Suppressor macrophage treated with lipopolysaccharide for 4 hours (primary cell): Measurements from ENCODE around the gene FUCA1.
"Not testable (repeated sequence)": the region's sequence is repeated elsewhere in the genome, so short reads cannot be mapped to it uniquely, and the experiment has no call there.

Experiments used
- DNase-seq: peaks from one replicate; pipeline ENCODE4 v3.0.0-alpha.2; 2020

Gene FUCA1

GRCh38 chr1:23867895-23868556, at the start of gene FUCA1:
TSS of gene FUCA1 (minus strand) at chr1:23868290. CDS start at chr1:23868286, 4 bp downstream.
- DNase-seq: peak; percentile 96

- DNase-seq: peak; percentile 80
Observed at GRCh38 chr1:23916209-23917131, 48.4 kb upstream of the FUCA1 start.

GRCh38 chr1:23915466-23915865, 47.4 kb upstream of the FUCA1 start:
- no peak for DNase-seq

GRCh38 chr1:23914921-23915320, 46.8 kb upstream of the FUCA1 start:
- no peak for DNase-seq

GRCh38 chr1:23913212-23913880, 45.3 kb upstream of the FUCA1 start, which contains the start of gene CNR2:
TSS of gene CNR2 (minus strand) at chr1:23913362. CDS start at chr1:23875617, 37,745 bp downstream.
- no peak for DNase-seq

GRCh38 chr1:23911921-23912320, 43.8 kb upstream of the FUCA1 start:
- DNase-seq: peak; percentile 42

- DNase-seq: peak; percentile 35
Observed at GRCh38 chr1:23910553-23911246, 42.6 kb upstream of the FUCA1 start.

- DNase-seq: no peak
Observed at GRCh38 chr1:23910144-23910543, 42.1 kb upstream of the FUCA1 start.

- no peak for DNase-seq
Observed at GRCh38 chr1:23909412-23909811, 41.3 kb upstream of the FUCA1 start.

- DNase-seq: peak; percentile 64
Observed at GRCh38 chr1:23908453-23909341, 40.6 kb upstream of the FUCA1 start.

- DNase-seq: no peak
Observed at GRCh38 chr1:23906731-23907130, 38.6 kb upstream of the FUCA1 start.

- no peak for DNase-seq
Observed at GRCh38 chr1:23905461-23906025, 37.5 kb upstream of the FUCA1 start.

- DNase-seq: no peak
Observed at GRCh38 chr1:23904748-23905357, 36.8 kb upstream of the FUCA1 start.

GRCh38 chr1:23903754-23904153, 35.7 kb upstream of the FUCA1 start:
- no peak for DNase-seq

- no peak for DNase-seq
Observed at GRCh38 chr1:23902321-23903278, 34.5 kb upstream of the FUCA1 start.

GRCh38 chr1:23900017-23900416, 31.9 kb upstream of the FUCA1 start:
- DNase-seq: not testable (repeated sequence)

- peak; percentile 59 for DNase-seq
Observed at GRCh38 chr1:23899070-23899469, 31.0 kb upstream of the FUCA1 start.

- peak; percentile 55 for DNase-seq
Observed at GRCh38 chr1:23897083-23897482, 29.0 kb upstream of the FUCA1 start.

GRCh38 chr1:23896491-23896890, 28.4 kb upstream of the FUCA1 start:
- DNase-seq: no peak

- no peak for DNase-seq
Observed at GRCh38 chr1:23895993-23896392, 27.9 kb upstream of the FUCA1 start.
